SK-N-SH treated with all-trans-retinoic acid at 6 μM for 48 hours (cell line): ENCODE measurements around the gene PTPRG.

Experiments used
- CSDC2 ChIP-seq: fragments of 250-450 bp; sonication (Bioruptor Pico); IDR thresholded peaks from 2 replicates; pipeline ENCODE4 v1.5.0; 2020; ENCODE audit warnings: mild to moderate bottlenecking, moderate library complexity
- ESRRG ChIP-seq: fragments of 250-450 bp; sonication (Bioruptor Pico); IDR thresholded peaks from 2 replicates; pipeline ENCODE4 v1.6.1; 2021; ENCODE audit warnings: mild to moderate bottlenecking
- OSR1 ChIP-seq: fragments of 250-450 bp; sonication (Bioruptor Pico); IDR thresholded peaks from 2 replicates; pipeline ENCODE4 v1.8.0; 2022; ENCODE audit warnings: moderate library complexity, mild to moderate bottlenecking, inconsistent platforms
- PPARA ChIP-seq: fragments of 250-450 bp; sonication (Bioruptor Pico); IDR thresholded peaks from 2 replicates; pipeline ENCODE4 v1.5.0; 2020; ENCODE audit warnings: mild to moderate bottlenecking, borderline replicate concordance
- RARB ChIP-seq: fragments of 250-450 bp; sonication (Bioruptor Pico); IDR thresholded peaks from 2 replicates; pipeline ENCODE4 v1.8.0; 2021; ENCODE audit warnings: mild to moderate bottlenecking, moderate library complexity
- SNAI2 ChIP-seq: fragments of 250-450 bp; sonication (Bioruptor Pico); IDR thresholded peaks from 2 replicates; pipeline ENCODE4 v1.5.0; 2020; ENCODE audit warnings: mild to moderate bottlenecking, moderate library complexity
- ZNF565 ChIP-seq: fragments of 450-650 bp; formaldehyde crosslinking; conservative IDR thresholded peaks from 2 replicates; pipeline ENCODE4 v1.5.0; 2020; ENCODE audit warnings: low read depth, mild to moderate bottlenecking, moderate library complexity
- TF ChIP-seq, protein P1 (sequence below): fragments of 250-450 bp; sonication (Bioruptor Pico); IDR thresholded peaks from 2 replicates; pipeline ENCODE4 v1.5.1; 2021; ENCODE audit warnings: mild to moderate bottlenecking, moderate library complexity
- TF ChIP-seq, protein P2 (sequence below): fragments of 250-450 bp; sonication (Bioruptor Pico); IDR thresholded peaks from 2 replicates; pipeline ENCODE4 v1.5.0; 2020; ENCODE audit warnings: mild to moderate bottlenecking, moderate library complexity
- TF ChIP-seq, protein P3 (sequence below): fragments of 250-450 bp; sonication (Bioruptor Pico); IDR thresholded peaks from 2 replicates; pipeline ENCODE4 v1.8.0; 2020; ENCODE audit warnings: mild to moderate bottlenecking, moderate library complexity, borderline replicate concordance
- TF ChIP-seq, protein P4 (sequence below): fragments of 250-450 bp; sonication (Bioruptor Pico); IDR thresholded peaks from 2 replicates; pipeline ENCODE4 v1.8.0; 2021; ENCODE audit warnings: low read depth, mild to moderate bottlenecking, moderate library complexity, borderline replicate concordance
- TF ChIP-seq, protein P5 (sequence below): fragments of 250-450 bp; sonication (Bioruptor Pico); IDR thresholded peaks from 2 replicates; pipeline ENCODE4 v1.5.1; 2020; ENCODE audit warnings: low read depth, mild to moderate bottlenecking, moderate library complexity

DNA sequence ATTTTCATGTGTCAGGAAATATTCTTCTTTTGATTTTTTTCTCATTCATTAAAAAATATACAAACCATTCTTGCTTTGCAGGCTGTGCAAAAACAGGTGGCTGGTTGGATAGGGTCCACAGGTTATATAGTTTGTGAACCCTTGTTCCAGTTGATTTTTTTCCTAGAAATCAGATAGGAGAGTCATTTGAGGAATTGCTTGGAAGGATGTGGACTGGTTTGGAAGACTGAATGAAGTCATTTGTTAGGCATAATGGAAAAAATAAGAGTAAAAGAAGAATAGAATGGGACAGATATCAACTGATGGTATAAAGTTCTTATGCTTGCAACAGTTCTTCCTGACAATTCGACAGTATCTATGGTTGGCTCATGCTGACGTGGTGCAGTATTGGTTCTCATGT, 189.4 kb downstream of the PTPRG start:
- no peak for TF ChIP-seq OSR1 (CRISPR knock-in tag)
- TF ChIP-seq CSDC2 (CRISPR knock-in tag) = no peak
- TF ChIP-seq, protein P1, sequence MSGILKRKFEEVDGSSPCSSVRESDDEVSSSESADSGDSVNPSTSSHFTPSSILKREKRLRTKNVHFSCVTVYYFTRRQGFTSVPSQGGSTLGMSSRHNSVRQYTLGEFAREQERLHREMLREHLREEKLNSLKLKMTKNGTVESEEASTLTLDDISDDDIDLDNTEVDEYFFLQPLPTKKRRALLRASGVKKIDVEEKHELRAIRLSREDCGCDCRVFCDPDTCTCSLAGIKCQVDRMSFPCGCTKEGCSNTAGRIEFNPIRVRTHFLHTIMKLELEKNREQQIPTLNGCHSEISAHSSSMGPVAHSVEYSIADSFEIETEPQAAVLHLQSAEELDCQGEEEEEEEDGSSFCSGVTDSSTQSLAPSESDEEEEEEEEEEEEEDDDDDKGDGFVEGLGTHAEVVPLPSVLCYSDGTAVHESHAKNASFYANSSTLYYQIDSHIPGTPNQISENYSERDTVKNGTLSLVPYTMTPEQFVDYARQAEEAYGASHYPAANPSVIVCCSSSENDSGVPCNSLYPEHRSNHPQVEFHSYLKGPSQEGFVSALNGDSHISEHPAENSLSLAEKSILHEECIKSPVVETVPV (CRISPR knock-in tag) = no peak
- TF ChIP-seq PPARA = no peak
- TF ChIP-seq ESRRG (CRISPR knock-in tag) = no peak
- TF ChIP-seq, protein P2, sequence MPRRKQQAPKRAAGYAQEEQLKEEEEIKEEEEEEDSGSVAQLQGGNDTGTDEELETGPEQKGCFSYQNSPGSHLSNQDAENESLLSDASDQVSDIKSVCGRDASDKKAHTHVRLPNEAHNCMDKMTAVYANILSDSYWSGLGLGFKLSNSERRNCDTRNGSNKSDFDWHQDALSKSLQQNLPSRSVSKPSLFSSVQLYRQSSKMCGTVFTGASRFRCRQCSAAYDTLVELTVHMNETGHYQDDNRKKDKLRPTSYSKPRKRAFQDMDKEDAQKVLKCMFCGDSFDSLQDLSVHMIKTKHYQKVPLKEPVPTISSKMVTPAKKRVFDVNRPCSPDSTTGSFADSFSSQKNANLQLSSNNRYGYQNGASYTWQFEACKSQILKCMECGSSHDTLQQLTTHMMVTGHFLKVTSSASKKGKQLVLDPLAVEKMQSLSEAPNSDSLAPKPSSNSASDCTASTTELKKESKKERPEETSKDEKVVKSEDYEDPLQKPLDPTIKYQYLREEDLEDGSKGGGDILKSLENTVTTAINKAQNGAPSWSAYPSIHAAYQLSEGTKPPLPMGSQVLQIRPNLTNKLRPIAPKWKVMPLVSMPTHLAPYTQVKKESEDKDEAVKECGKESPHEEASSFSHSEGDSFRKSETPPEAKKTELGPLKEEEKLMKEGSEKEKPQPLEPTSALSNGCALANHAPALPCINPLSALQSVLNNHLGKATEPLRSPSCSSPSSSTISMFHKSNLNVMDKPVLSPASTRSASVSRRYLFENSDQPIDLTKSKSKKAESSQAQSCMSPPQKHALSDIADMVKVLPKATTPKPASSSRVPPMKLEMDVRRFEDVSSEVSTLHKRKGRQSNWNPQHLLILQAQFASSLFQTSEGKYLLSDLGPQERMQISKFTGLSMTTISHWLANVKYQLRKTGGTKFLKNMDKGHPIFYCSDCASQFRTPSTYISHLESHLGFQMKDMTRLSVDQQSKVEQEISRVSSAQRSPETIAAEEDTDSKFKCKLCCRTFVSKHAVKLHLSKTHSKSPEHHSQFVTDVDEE (CRISPR knock-in tag) = no peak
- TF ChIP-seq, protein P3, sequence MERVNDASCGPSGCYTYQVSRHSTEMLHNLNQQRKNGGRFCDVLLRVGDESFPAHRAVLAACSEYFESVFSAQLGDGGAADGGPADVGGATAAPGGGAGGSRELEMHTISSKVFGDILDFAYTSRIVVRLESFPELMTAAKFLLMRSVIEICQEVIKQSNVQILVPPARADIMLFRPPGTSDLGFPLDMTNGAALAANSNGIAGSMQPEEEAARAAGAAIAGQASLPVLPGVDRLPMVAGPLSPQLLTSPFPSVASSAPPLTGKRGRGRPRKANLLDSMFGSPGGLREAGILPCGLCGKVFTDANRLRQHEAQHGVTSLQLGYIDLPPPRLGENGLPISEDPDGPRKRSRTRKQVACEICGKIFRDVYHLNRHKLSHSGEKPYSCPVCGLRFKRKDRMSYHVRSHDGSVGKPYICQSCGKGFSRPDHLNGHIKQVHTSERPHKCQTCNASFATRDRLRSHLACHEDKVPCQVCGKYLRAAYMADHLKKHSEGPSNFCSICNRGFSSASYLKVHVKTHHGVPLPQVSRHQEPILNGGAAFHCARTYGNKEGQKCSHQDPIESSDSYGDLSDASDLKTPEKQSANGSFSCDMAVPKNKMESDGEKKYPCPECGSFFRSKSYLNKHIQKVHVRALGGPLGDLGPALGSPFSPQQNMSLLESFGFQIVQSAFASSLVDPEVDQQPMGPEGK (CRISPR knock-in tag) = no peak
- TF ChIP-seq, protein P4, sequence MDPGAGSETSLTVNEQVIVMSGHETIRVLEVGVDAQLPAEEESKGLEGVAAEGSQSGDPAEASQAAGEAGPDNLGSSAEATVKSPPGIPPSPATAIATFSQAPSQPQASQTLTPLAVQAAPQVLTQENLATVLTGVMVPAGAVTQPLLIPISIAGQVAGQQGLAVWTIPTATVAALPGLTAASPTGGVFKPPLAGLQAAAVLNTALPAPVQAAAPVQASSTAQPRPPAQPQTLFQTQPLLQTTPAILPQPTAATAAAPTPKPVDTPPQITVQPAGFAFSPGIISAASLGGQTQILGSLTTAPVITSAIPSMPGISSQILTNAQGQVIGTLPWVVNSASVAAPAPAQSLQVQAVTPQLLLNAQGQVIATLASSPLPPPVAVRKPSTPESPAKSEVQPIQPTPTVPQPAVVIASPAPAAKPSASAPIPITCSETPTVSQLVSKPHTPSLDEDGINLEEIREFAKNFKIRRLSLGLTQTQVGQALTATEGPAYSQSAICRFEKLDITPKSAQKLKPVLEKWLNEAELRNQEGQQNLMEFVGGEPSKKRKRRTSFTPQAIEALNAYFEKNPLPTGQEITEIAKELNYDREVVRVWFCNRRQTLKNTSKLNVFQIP = no peak
- no peak for TF ChIP-seq ZNF565
- TF ChIP-seq SNAI2 = no peak
- TF ChIP-seq, protein P5, sequence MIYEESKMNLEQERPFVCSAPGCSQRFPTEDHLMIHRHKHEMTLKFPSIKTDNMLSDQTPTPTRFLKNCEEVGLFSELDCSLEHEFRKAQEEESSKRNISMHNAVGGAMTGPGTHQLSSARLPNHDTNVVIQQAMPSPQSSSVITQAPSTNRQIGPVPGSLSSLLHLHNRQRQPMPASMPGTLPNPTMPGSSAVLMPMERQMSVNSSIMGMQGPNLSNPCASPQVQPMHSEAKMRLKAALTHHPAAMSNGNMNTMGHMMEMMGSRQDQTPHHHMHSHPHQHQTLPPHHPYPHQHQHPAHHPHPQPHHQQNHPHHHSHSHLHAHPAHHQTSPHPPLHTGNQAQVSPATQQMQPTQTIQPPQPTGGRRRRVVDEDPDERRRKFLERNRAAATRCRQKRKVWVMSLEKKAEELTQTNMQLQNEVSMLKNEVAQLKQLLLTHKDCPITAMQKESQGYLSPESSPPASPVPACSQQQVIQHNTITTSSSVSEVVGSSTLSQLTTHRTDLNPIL = no peak
- TF ChIP-seq RARB (CRISPR knock-in tag) = no peak
